Endothelial cell of umbilical vein (primary cell): Measurements from ENCODE around the gene KCNMB2. TPM values are rescaled to one million over a fixed set of nuclear protein-coding genes. Genes with fewer than 3 reads are reported as not detected.

Experiments
- BruUV-seq: library from RNA; stranded (reverse); fragments of 400-500 nt; replicated peaks from 2 replicates; lab custom pipeline; 2021; lab: Mats Ljungman, UMichigan
- CTCF ChIA-PET: fragments of 300-600, 350-600 bp; sonication (Branson Sonifier 250); formaldehyde crosslinking; loops from one replicate; lab custom pipeline; 2021; ENCODE audit warnings: antibody characterized with exemption, inconsistent platforms; lab: Charles Lee
- POLR2A ChIA-PET: fragments of 300-600, 350-600 bp; sonication (Branson Sonifier 250); formaldehyde crosslinking; loops from one replicate; lab custom pipeline; 2021; ENCODE audit warnings: antibody characterized with exemption, inconsistent platforms; lab: Charles Lee
- DNase-seq: peaks from one replicate; pipeline ENCODE4 v3.0.0-alpha.2; 2011; ENCODE audit warnings: low read depth, low spot score
- FAIRE-seq: peaks from 2 replicates; lab custom pipeline; 2011; peaks lifted over from hg19 to GRCh38; lab: Jason Lieb, UNC
- H2AFZ ChIP-seq: 2 replicates; pipeline ENCODE4 v1.6.0; 2012; ENCODE audit warnings: low read depth, low read length, control low read depth, inconsistent platforms
- H3K27ac ChIP-seq: 2 replicates; pipeline ENCODE4 v1.5.1; 2011; ENCODE audit warnings: low read depth, mild to moderate bottlenecking, control low read depth, low read length, moderate library complexity; ENCODE audit not compliant: insufficient read depth
- H3K27me3 ChIP-seq, 2 experiments: 2 replicates each; pipeline versions ENCODE4 v1.6.0 to v1.6.1; 2011; ENCODE audit warnings: low read length in 2 of 2, mixed read lengths in 1 of 2; ENCODE audit not compliant: control insufficient read depth in 2 of 2, insufficient read depth in 2 of 2
- H3K36me3 ChIP-seq, 2 experiments: 2 replicates in 1 of 2; 3 replicates in 1 of 2; pipeline ENCODE4 v1.5.1; 2011; ENCODE audit warnings: low read length in 2 of 2, mild to moderate bottlenecking in 1 of 2, moderate library complexity in 1 of 2; ENCODE audit not compliant: control insufficient read depth in 2 of 2, insufficient read depth in 2 of 2; ENCODE audit errors: extremely low read depth in 1 of 2
- H3K4me1 ChIP-seq: 3 replicates; pipeline ENCODE4 v1.5.1; 2011; ENCODE audit warnings: mild to moderate bottlenecking, low read length; ENCODE audit not compliant: control insufficient read depth, insufficient read depth; ENCODE audit errors: extremely low read depth
- H3K4me2 ChIP-seq: 2 replicates; pipeline ENCODE4 v1.6.1; 2011; ENCODE audit warnings: low read length, control low read depth, mixed read lengths; ENCODE audit not compliant: insufficient read depth
- H3K4me3 ChIP-seq, 3 experiments: fragments of 200-600 bp in 1 of 3; sonication (generic), shearing (Covaris generic) in 1 of 3; replicated peaks in 1 of 3; 2 replicates each; pipeline ENCODE4 v1.5.1; 2011 to 2016; ENCODE audit warnings: control low read depth in 3 of 3, low read length in 3 of 3, mild to moderate bottlenecking in 2 of 3, inconsistent platforms in 1 of 3, low read depth in 1 of 3, moderate library complexity in 1 of 3; ENCODE audit not compliant: insufficient read depth in 1 of 3
- H3K79me2 ChIP-seq: 2 replicates; pipeline ENCODE4 v1.6.0; 2012; ENCODE audit warnings: low read length, inconsistent platforms; ENCODE audit not compliant: control insufficient read depth, insufficient read depth
- H3K9ac ChIP-seq: replicated peaks from 2 replicates; pipeline ENCODE3; 2011; ENCODE audit warnings: low read length, control low read depth; ENCODE audit not compliant: insufficient read depth; ENCODE audit errors: extremely low read depth
- H3K9me1 ChIP-seq: replicated peaks from 3 replicates; pipeline ENCODE4 v1.6.0; 2011; ENCODE audit warnings: mild to moderate bottlenecking, low read length; ENCODE audit not compliant: control insufficient read depth, insufficient read depth; ENCODE audit errors: extremely low read depth
- H3K9me3 ChIP-seq: replicated peaks from 2 replicates; pipeline ENCODE4 v1.5.1; 2012; ENCODE audit warnings: low read length, inconsistent platforms; ENCODE audit not compliant: control insufficient read depth, insufficient read depth
- H4K20me1 ChIP-seq: replicated peaks from 2 replicates; pipeline ENCODE3; 2011; ENCODE audit warnings: mild to moderate bottlenecking, low read length; ENCODE audit not compliant: control insufficient read depth, insufficient read depth; ENCODE audit errors: extremely low read depth
- JUN ChIP-seq: IDR thresholded peaks from 2 replicates; pipeline ENCODE4 v1.6.1; 2011; ENCODE audit warnings: borderline replicate concordance, low read depth; ENCODE audit not compliant: insufficient read length, insufficient read depth
- POLR2A ChIP-seq: IDR thresholded peaks from 2 replicates; pipeline ENCODE4 v1.6.1; 2012; ENCODE audit warnings: low read depth, mild to moderate bottlenecking, control low read depth, low read length
- POLR2AphosphoS5 ChIP-seq: IDR thresholded peaks from 2 replicates; pipeline ENCODE4 v1.6.1; 2012; ENCODE audit warnings: low read depth, mild to moderate bottlenecking, control low read depth, low read length, moderate library complexity; ENCODE audit not compliant: insufficient read depth
- dilution Hi-C: fragments of 300-500 bp; cut with MboI; formaldehyde crosslinking; loops from one replicate; pipeline ENCODE4 v1.15.0; 2019; ENCODE audit warnings: low sequenced_read_pairs; ENCODE audit not compliant: extremely low pct_ligation_motif_present
- intact Hi-C: fragments of 100-400 bp; cut with micrococcal nuclease; formaldehyde crosslinking; loops from one replicate; pipeline ENCODE4 v1.10.0; 2022
- polyA plus RNA-seq, 4 experiments: library from polyadenylated mRNA; depleted of rRNA in 3 of 4; stranded (reverse) in 3 of 4; unstranded in 1 of 4; fragments of >200 nt; gene quantifications; 2 replicates each; pipeline versions ENCODE4 v1.2.1 to v1.2.3, GENCODE V29; 2011 to 2012; ENCODE audit warnings: missing spikeins in 1 of 4
- total RNA-seq: library from RNA; stranded (reverse); gene quantifications from 2 replicates; pipeline ENCODE4 v1.2.3, GENCODE V29; 2021
- TF ChIP-seq, protein P1 (sequence below), 2 donors: IDR thresholded peaks; 1 replicate in 1 of 2; 2 replicates in 1 of 2; pipeline ENCODE4 v1.5.1; 2011; ENCODE audit warnings: low read length in 2 of 2, mild to moderate bottlenecking in 2 of 2, moderate library complexity in 2 of 2, control low read depth in 1 of 2, inconsistent platforms in 1 of 2, low read depth in 1 of 2; ENCODE audit not compliant: insufficient read depth in 1 of 2; ENCODE audit errors: extremely low read depth in 1 of 2

KCNMB2 gene
- total and polyA plus RNA-seq, 2 donors (not counting 3 experiments of a cell fraction or from before 2014, with no cell fraction given), result not detected

DNA sequence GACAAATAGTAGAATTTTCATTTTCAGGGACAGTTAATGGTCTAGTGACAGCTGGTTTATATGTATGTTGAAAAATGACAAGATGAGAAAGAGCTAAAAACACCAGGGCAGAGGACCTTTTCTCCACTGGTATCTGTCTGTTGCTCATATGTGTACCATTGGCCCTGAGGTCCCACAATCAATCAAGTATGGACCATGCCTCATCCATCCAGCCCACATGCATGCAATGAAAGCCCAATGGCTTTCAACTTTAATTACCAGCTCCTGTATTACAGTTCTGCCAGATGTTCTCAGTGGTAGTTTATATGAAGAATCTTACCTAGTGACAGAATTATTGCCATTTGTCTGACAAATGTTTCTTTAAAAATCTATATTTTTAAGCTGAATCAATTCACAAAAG is 301.3 kb downstream of the KCNMB2 start:
- Histone ChIP-seq H3K27ac (no peak overlapping the region), H3K9me3 (no peaks in the 10 kb centered on the region), H3K9me1 (no peaks in the 10 kb centered on the region), H3K4me3 (no peak overlapping the region), H3K4me2 (no peak overlapping the region), H3K9ac (no peak overlapping the region), H3K27me3 (no peaks in the 10 kb centered on the region), H3K79me2 (no peaks in the 10 kb centered on the region), H3K36me3 (no peaks in the 10 kb centered on the region), H2AFZ (no peak overlapping the region), H3K4me1 (no peaks in the 10 kb centered on the region), H4K20me1 (no peaks in the 10 kb centered on the region)
- dilution Hi-C loops, result no loop called here
- DNase-seq (no peak), FAIRE-seq (no peak)
- TF ChIP-seq, protein P1, sequence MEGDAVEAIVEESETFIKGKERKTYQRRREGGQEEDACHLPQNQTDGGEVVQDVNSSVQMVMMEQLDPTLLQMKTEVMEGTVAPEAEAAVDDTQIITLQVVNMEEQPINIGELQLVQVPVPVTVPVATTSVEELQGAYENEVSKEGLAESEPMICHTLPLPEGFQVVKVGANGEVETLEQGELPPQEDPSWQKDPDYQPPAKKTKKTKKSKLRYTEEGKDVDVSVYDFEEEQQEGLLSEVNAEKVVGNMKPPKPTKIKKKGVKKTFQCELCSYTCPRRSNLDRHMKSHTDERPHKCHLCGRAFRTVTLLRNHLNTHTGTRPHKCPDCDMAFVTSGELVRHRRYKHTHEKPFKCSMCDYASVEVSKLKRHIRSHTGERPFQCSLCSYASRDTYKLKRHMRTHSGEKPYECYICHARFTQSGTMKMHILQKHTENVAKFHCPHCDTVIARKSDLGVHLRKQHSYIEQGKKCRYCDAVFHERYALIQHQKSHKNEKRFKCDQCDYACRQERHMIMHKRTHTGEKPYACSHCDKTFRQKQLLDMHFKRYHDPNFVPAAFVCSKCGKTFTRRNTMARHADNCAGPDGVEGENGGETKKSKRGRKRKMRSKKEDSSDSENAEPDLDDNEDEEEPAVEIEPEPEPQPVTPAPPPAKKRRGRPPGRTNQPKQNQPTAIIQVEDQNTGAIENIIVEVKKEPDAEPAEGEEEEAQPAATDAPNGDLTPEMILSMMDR (IDR thresholded peaks at IDR 0.05; ENCODE audit: extremely low read depth in 1 of 2, insufficient read depth in 1 of 2, low read depth in 1 of 2, low read length in 2 of 2), result no peak
- TF ChIP-seq JUN, result no peak
- no peak for TF ChIP-seq POLR2A
- no peak for TF ChIP-seq POLR2AphosphoS5
- intact Hi-C loops, result no loop called here
- CTCF ChIA-PET, result no interaction called here
- BruUV-seq, result no TSS peak
- POLR2A ChIA-PET, result no interaction called here

DNA sequence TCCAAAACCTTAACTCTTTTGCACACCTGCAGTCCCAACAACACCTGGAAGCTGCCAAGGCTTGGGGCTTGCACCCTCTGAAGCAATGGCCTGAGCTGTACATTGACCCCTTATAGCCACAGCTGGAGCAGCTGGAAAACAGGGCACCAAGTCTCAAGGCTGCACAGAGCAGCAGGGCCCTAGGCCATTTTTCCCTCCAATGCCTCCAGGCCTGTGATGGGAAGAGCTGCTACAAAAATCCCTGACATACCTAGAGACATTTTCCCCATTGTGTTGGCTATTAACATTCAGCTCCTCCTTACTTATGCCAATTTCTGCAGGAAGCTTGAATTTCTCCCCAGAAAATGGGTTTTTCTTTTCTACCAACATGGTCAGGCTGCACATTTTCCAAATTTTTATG is 304.4 kb downstream of the KCNMB2 start:
- Histone ChIP-seq H3K9ac (no peak overlapping the region), H3K27ac (no peak overlapping the region), H3K4me3 (no peak overlapping the region), H3K27me3 (no peaks in the 10 kb centered on the region), H3K4me1 (no peaks in the 10 kb centered on the region), H2AFZ (no peak overlapping the region), H3K4me2 (no peak overlapping the region), H3K79me2 (no peaks in the 10 kb centered on the region), H4K20me1 (no peaks in the 10 kb centered on the region), H3K36me3 (no peaks in the 10 kb centered on the region), H3K9me3 (no peaks in the 10 kb centered on the region), H3K9me1 (no peaks in the 10 kb centered on the region)
- TF ChIP-seq JUN (no peak), POLR2AphosphoS5 (no peak)
- dilution Hi-C loops (no loop called here), intact Hi-C loops (no loop called here)
- POLR2A ChIA-PET, result no interaction called here
- CTCF ChIA-PET, result no interaction called here
- FAIRE-seq, result no peak
- no peak for DNase-seq
- no TSS peak for BruUV-seq
